T-helper 22 cell (primary cell): ENCODE data around the gene TGFBR1.
"Not testable (repeated sequence)": the region's sequence is repeated elsewhere in the genome, so short reads cannot be mapped to it uniquely, and the experiment has no call there.

Experiments
- DNase-seq: peaks from one replicate; pipeline ENCODE4 v3.0.0-alpha.2; 2020; ENCODE audit warnings: low read depth

TGFBR1 gene

DNA sequence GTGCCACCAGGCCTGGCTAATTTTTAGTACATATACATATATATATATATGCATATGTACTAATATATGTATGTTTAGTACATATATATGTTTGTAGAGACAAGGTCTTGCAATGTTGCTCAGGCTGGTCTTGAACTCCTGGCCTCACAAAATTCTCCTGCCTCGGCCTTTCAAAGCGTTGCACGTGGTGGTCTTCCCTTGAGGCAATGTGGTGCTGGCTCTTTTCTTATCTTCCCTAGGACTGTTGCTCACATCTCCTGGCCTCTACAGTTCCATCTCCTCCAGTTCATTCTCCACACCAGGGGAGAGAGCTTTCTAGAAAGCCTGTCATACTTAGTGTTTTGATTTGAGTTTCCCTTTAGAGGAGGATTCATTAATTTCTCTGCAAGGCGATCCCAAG is 28.9 kb upstream of the TGFBR1 start:
- DNase-seq = no peak

DNA sequence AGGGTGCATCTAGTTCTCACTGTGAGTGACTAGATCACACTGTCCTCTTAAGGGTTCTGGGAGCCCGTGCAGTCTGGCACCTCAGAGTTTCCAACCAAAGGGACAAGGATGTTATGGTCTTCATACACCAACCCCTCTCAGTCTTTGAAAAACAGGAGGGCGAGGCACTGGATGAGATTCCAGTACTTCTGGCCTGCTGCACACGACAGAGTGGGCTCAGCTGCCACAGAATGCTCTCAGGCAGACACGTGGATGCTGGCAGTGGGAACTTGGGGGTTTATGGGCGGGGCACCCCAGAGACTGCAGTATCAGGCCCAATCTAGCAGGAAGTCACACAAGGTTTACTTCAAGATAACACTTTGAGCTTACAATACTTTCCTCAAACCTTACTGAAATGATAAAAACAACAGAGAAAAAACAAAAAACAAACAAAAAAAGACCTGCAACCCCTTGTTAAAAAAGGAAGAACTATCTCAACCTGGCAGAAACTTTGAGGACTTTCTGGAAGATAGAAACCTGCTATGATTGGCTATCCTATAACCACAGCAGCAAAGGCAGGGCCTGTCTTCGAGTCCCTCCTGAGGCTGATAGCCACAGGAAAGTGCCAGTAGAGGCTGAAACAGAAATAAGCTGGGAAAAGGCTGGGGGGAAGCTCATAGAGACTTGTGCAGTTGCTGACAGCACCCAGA is 28.3 kb upstream of the TGFBR1 start:
- peak; percentile 10 for DNase-seq

DNA sequence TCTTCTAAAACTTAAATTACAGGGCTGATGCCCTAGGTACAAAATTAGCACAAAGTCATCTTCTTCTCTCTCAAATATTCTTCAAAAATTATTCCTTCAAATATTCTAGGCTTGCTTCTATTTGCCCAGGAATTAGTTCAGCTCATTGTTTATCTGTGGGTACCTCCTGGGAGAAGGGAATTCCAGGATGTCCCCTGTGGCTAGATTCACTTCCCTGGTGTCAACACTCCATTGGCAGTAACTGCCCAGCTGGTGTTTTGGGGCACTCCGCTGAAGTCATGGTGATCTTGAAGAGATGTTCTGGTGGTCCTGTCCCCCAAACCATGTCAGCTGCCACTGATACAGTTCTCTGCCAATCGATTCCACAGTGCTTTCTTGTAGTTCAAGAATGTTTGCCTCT is 26.2 kb upstream of the TGFBR1 start:
- no peak for DNase-seq

DNA sequence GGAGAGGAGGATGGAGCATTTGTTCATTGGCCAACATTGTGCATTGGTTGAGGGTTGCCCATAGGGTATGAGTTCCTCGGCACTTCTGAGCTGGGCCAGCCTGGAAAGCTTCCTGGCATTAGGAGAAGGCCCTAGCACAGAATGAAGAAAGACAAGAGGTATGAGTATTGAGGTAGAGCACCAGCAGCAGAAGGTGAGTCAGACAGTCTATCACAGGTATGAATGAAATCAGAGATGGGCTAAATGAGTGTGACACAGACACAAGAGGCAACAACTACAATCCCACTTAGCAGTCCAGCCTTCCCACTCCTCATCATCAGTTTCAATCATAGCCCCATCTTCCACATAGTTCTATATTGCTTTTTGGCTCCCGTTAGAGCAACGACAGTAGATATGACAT is 25.4 kb upstream of the TGFBR1 start:
- no peak for DNase-seq

DNA sequence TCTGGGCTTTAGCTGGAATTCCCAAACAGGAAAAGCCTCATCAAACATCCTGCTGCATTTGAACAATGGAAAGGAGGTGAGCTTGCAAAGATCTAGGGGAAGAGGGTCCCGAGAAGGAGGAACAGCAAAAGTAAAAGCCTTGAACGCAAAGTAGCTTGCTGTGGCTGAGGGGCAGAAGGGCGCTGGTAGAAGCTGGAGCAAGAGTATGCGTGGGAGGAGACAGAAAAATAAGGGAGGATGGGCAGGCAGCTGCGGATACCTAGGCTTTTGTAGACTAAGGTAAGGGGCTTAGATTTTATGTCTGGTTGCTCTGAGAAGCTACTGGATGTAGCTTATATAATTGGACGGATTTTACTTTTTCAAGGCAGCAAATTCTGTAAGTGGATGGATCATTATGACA is 21.9 kb upstream of the TGFBR1 start:
- no peak for DNase-seq

DNA sequence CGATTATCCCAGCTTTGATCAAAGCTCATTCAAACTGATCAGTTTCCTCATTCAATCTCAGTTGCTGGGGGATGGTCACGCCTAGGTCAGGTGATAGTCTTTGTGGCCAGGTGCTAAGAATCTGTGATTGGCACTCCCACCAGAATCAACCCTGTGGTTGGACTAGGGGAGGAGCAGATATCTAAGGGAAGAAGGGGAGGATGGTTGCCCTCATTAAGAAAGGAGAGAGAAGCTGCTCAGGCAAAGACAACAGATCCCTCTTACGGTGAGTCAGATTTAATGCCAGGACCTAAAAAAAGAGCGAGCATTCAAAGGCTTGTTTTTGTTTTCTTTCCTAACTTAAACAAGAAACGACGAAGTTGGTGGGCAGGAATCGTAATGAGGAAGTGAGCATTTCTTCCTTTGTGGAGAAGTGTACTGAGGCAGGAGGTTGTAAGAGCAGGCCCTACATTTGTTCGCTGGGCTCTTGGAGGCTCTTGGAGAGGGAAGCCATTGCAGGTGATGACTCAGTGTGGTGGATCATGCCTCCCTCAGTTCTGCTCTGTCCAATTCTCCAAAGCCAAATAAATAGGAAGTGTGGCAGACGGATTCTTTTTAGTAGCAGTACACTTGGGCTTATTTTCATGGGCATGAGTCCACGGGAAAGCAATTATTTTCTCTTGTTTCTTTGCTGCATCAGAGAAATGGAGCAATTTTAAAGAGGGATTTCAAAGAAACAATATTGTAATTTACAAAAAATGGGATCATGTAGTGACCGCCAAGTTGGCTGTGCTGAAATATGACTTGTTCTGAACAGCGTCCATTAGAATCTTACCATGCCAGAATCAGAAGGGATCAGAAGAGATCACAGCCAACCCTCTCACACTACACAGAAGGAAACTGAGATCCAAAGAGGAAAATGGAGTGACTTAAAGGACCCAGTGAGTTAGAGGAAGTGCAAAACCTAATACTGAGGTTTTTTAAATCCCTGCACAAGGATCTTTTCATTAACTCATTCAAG is 18.7 kb upstream of the TGFBR1 start:
- DNase-seq = no peak

DNA sequence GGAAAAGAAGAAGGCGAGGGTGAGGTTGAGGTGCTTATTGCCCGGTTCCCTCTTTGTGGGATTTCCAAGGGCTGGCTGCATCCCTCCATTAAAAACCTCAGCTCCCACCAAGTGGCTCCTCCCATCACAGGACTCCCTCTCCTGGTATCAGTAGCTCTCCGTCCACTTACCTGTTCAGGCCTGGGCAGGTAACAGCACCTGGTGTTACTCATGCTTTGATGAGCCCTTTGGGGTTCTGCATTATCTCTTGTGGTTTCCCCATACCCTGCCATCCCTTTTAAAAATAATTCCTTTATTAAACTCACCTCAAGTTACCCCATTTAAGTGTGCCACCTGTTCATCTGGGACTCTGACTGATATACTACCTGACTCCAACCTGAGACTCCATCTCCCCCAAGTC is 17.5 kb upstream of the TGFBR1 start:
- no peak for DNase-seq

DNA sequence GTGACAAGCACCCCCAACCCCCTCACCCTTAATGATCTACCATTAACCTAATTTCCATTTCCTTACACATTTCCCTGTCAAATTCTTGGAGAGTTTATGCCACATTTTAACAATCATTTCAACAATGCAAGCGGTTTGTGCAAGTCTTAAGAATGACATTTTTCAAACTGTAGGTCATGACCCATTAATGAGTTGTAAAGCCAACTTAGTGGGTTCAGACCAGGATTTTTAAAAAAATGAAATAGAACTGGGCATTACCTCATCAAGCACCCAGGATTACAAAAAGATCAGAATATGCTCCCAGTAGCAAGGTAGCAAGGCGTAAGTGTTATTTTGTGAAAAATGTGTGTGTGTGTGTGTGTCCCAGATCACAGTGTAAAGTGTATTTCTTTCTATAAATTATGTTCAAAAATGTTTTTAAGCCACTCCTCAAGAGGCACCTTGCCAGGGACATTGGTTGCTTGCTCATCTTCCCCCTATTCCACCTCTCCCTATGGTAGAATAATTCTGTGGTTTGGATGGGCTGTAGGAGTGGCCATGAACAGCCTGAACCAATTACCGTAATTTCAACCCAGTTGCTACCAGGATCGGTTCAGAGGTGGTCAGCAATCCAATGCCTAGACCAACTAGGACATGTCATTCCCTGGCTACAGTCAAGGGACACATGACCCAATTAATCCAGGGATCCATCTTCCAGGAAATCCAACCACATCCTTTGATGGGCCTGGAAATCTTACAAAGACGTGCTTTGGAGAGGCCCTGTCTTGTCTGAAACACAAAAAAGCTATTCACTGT is 14.4 kb upstream of the TGFBR1 start:
- no peak for DNase-seq

DNA sequence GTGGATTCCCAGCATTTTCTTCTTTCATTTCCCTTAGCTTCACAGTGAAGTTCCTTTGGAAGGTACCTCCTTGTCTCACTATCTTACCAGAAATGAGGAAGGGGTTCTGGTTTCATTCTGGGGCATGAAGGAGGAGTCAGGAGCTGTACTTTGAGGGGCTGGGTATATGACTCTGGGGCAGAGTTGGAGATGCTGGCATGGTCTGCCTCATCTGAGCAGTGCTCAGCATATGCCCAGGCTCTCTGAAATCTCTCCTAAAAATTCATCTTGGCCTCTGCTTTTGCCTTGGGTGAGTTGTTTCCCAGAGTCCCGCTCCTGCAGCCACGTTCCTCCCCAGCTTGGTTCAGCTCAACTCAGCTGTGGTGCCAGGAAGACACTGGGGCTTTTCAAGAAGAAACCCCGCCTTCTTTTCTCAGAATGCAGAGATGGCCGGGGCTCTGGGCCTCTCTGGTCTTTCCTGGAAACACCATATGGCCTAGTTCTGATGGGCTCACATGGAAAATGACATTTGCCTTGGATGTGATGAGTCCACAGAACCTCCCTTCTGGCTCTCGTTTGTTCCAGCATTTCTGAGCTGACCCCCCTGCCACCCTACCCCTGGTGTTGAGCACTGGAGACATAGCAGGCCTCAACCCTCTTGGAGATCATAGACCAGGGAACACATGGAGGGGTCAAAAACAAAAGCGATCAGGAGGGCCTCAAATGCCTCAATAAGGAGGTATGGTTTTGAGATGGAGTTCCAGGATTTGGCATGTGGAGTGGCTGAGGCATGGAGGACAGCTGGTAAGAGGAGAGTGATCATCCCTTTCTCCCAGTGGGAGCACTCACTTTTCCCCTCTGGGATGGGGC is 12.0 kb upstream of the TGFBR1 start:
- DNase-seq = no peak

DNA sequence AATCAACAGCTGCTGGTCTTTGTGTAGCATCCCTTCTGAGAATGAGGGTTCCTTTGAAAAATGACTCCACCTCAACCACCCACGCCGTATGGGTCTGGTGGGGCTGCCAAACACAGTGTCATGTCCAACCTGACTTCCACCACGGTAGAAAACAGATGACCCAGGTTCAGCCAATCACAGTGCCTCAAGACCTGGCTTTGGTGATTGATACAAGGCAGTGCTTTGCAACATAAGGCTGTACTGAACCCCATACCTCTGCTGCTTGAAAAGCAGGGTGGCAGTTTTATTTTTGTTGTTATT is 11.5 kb upstream of the TGFBR1 start:
- no peak for DNase-seq

DNA sequence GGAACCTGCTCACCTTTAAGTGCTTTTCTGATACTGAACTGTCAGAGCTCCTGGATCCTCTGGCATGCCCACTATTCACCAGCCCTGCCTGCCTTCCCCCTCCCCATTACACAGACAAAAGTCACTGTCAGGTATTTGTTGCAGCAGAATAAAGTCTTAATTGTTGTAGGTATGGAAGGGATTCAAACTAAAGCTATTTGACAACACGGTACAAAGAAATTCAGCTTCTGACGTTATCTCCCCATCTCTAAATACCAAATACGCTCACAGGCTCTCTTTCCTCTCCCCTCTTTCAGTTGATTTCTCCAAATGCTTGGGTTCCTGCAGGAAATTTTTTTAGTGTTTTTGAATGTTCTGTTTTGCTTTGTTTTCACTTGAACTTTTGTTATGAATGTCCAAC is 9.3 kb upstream of the TGFBR1 start:
- DNase-seq = no peak

DNA sequence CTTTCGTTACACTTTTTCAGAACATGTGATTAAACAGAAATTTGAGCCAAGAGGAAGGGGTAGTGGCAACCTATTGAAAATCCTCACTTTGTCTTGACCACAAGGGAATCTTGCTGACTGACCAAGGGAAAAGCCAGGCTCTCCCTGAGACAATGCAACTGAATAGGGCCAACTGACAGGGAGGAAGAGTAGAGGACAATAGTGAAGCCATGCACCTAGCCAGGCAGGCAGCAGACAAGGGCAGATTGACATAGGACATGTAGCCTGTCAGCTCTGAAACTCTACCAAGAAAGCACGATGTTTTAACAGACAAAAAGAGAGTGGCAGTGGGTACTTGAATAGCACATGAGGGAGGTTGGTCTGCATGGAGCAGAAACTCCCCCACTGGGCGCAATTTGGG is 8.5 kb upstream of the TGFBR1 start:
- no peak for DNase-seq

DNA sequence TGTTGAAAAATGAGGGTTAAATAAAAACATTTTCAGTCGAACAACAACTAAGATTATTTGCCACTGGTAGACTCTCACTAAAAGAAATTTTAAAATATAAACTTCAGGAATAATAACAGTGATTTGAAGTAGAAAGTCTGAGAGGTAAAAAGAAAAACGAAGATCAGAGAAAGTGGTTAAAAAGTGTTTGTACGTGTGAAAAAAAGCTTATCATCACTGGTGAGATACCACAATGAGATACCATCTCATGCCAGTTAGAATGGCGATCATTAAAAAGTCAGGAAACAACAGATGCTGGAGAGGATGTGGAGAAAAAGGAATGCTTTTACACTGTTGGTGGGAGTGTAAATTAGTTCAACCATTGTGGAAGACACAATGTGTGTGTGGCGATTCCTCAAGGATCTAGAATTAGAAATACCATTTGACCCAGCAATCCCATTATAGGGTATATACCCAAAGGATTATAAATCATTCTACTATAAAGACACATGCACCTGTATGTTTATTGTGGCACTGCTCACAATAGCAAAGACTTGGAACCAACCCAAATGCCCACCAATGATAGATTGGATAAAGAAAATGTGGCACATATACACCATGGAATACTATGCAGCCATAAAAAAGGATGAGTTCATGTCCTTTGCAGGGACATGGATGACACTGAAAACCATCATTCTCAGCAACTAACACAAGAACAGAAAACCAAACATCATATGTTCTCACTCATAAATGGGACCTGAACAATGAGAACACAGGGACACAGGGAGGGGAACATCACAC is 4.9 kb upstream of the TGFBR1 start:
- not testable (repeated sequence) for DNase-seq

DNA sequence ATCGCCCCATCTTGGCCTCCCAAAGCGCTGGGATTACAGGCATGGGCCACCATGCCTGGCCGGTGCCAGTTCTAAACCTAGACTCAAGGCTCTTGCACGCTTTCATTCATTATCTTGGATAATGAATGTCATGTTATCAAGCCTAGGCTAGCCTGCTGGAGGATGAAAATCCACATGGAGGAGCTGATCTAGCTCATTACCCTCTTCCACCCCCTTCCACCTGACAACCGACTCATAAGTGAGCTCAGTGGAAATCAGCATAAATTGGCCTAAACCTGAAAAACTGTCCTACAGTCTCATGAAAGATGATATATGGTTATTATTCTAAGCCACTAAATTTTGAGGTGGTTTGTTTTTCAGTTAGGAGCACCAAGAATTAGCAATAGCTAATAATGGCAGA is 3.6 kb upstream of the TGFBR1 start:
- no peak for DNase-seq

DNA sequence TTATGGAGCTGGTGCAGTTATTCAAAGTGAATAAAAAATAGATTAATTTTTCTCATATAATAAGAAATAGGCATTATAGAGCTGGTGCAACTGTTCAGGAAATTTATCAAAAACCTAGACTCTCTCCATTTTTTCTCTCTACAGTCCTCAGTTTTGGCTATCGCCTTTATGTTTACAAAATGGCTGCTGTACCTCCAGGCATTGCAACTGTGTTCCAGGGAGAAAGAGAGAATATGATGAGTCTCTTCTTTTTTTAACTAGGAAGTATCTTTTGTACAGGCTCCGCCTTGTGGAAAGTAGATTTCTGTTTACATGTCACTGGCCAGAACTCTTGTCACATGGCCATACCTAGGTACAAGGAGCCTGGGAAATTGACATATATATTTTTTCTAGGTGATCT is 3.1 kb upstream of the TGFBR1 start:
- DNase-seq = no peak

DNA sequence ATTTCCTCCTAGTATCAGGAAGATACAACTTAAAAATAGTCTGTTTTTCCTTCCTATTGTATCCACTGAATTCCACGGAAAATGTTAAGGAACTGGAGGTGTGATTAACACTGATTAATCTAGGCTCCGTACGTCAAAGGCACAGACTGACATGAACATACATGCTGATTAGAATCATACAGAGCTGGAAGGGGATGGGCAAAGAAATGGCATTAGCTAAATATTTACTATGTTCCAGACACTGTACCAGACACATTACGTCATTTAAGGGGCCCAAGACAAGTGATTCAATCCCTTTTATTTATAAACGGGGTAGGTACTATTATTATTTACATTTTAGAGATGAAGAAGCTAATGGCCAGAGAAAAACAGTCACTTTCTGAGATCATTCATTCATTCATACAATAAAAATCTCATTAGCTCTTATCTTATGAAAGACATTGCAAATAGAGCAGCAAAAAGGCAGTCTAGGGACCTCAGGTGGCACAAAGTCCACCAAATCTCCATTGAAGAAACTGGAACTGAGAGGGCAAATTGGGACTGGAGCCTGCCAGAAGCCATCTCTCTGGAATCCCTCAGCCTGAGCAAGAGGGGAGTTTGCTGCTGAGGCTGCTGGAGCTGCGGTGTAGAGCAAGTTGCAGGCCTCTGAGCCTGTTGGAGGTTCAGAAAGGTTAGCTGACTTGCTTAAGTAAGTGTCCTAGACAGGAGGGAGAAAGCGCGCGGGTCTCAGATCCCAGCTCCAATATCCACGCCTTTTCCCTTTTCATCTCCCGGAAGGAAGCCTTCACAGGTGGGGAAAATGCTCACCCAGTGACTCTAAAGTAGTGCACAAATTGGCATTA is 1.6 kb upstream of the TGFBR1 start:
- no peak for DNase-seq

DNA sequence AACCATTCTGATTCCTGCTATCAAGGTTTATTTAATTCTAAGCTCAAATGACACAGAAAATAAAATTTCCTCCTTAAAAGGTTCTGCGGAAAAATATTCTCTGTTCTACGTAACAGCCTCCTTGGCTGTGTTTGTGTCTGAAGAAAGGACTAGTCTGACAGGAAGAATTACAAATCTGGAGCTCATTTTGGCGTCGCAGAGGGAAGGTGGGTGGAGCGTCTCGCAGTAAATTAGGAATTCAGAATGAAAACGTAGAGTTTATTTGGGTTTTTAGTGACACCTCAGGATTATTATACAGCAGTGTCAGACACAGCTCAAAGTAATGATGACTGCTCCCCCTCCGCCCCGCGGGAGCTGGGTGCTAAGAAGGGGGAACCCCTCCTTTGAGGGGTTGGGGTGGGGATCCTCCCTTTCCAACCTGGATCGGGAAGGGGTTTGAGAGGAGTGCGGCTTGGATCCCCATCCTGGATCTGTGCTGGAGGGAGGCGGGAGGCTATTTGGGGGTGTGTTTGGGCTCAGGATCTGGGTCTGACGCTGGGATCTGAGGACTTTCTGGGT is 933 bp upstream of the TGFBR1 start:
- DNase-seq = no peak

DNA sequence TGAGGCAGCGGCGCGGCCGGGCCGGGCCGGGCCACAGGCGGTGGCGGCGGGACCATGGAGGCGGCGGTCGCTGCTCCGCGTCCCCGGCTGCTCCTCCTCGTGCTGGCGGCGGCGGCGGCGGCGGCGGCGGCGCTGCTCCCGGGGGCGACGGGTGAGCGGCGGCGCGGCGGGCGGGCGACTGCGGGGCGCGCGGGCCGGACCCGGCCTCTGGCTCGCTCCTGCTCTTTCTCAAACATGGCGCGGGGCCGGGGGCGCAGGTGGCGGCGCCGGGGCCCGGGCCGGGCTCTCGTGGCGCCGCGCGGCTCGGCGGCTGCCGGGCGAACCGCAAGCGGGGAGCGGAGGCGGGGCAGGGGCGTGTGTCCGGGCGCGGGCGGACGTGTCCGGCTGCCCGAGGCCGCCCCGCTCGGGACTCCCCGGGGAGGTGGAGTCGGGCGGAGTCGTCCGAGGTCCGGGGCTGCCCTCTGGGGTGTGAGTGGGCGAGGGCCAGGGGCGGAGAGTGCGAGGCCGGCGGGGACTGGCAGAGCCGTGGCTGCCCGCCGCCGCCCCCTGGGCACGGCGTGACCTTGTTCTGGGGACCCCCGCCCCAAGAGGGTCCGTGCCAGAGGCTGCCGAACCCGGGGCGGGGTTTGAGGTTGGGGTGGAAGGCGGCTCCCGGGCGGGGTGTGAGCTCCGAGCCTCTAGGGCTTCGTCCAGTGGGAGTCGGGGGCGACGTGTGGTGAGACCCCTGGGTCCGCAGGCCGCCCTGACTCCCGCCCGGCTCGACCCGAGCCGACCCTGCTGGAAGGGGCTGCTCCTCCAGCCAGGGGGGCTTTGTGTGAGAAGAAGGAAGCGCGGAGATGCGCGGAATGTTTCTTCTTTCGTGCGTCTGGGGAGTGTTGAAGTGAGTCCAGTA is 485 bp downstream of the TGFBR1 start:
- DNase-seq = peak; percentile 30

DNA sequence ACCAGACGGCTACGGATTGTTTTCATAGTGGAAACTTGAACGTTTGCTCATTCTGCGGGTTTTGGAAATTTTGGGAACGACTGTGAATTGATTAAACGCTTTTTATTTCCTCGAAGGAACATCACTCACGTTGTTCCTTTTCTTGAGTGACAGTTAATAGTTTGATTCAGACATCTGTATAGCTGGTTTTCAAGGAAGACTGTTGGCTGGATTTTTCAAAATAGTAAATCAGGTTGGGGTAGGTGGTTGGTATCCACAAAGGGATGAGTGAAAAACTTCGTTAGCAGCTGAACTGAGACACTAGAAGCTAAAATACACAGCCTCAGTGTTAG is 1.1 kb downstream of the TGFBR1 start:
- DNase-seq = no peak
